Upper lobe of left lung (tissue), 4 donors: ENCODE results near the gene SESN2.

ENCODE experiments used
- EP300 ChIP-seq, 4 donors: sonication (generic); formaldehyde crosslinking; IDR thresholded peaks; one replicate each; pipeline ENCODE4 v1.5.1; 2017; ENCODE audit warnings: antibody characterized with exemption in 4 of 4, control low read depth in 2 of 4
- POLR2AphosphoS5 ChIP-seq, 2 donors: sonication (generic); formaldehyde crosslinking; IDR thresholded peaks; one replicate each; pipeline ENCODE4 v1.5.1; 2017; ENCODE audit warnings: antibody characterized with exemption in 2 of 2
- TF ChIP-seq, protein P1 (sequence below), 6 experiments: fragments of 450-650 bp in 4 of 6; fragments of 200-600 bp in 2 of 6; sonication (generic) in 2 of 6; IDR thresholded peaks; one replicate each; pipeline ENCODE4 v1.5.1; 2016 to 2019; ENCODE audit warnings: antibody characterized with exemption in 6 of 6

DNA sequence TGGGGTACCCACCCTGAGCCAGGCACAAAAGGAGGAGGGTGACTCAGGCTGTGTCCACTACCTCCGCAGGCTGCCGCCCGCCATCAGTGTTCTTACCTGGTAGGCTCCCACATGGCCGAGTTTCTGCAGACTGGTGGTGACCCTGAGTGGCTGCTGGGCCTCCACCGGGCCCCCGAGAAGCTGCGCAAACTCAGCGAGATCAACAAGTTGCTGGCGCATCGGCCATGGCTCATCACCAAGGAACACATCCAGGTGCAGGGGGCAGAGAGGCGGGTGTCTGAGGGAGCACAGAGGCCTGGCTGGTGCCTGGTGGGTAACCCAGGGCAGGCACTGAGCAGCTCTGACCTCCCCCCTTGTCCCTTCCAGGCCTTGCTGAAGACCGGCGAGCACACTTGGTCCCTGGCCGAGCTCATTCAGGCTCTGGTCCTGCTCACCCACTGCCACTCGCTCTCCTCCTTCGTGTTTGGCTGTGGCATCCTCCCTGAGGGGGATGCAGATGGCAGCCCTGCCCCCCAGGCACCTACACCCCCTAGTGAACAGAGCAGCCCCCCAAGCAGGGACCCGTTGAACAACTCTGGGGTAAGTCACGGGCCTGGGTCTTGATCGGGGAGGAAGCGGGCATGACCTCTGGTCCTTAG, 13.0 kb downstream of the SESN2 start:
- TF ChIP-seq EP300 (IDR thresholded peaks at IDR 0.05), result no peak
- TF ChIP-seq, protein P1, sequence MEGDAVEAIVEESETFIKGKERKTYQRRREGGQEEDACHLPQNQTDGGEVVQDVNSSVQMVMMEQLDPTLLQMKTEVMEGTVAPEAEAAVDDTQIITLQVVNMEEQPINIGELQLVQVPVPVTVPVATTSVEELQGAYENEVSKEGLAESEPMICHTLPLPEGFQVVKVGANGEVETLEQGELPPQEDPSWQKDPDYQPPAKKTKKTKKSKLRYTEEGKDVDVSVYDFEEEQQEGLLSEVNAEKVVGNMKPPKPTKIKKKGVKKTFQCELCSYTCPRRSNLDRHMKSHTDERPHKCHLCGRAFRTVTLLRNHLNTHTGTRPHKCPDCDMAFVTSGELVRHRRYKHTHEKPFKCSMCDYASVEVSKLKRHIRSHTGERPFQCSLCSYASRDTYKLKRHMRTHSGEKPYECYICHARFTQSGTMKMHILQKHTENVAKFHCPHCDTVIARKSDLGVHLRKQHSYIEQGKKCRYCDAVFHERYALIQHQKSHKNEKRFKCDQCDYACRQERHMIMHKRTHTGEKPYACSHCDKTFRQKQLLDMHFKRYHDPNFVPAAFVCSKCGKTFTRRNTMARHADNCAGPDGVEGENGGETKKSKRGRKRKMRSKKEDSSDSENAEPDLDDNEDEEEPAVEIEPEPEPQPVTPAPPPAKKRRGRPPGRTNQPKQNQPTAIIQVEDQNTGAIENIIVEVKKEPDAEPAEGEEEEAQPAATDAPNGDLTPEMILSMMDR (IDR thresholded peaks at IDR 0.05), result no peak
- TF ChIP-seq POLR2AphosphoS5 (IDR thresholded peaks at IDR 0.05), result no peak
